22Rv1 (cell line): Measurements from ENCODE around the gene LSM7.

Experiments
- H3K27ac ChIP-seq: fragments of 450-650 bp; 2 replicates; pipeline ENCODE4 v1.5.1; 2017
- ZFX ChIP-seq: fragments of 450-650 bp; IDR thresholded peaks from 2 replicates; pipeline ENCODE4 v1.6.1; 2017; ENCODE audit warnings: antibody characterized with exemption, borderline replicate concordance
- TF ChIP-seq, protein P1 (sequence below): fragments of 450-650 bp; IDR thresholded peaks from 2 replicates; pipeline ENCODE4 v1.5.1; 2017; ENCODE audit warnings: mild to moderate bottlenecking

Gene LSM7

DNA sequence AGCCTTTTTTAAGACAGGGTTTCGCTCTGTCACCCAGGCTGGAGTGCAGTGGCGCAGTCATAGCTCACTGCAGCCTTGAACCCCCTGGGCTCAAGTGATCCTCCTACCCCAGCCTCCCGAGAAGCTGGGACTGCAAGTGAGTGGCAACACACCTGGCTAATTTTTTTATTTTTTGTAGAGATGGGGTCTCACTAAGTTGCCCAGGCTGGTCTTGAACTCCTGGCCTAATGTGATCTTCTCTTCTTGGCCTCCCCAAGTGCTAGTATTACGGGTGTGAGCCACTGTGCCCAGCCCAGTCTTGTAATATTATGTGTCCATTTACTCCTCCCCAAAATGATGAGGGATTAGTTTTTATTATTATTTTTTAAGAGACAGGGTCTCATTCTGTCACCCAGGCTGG is 17.3 kb downstream of the LSM7 start:
- TF ChIP-seq ZFX: no peak
- TF ChIP-seq, protein P1, sequence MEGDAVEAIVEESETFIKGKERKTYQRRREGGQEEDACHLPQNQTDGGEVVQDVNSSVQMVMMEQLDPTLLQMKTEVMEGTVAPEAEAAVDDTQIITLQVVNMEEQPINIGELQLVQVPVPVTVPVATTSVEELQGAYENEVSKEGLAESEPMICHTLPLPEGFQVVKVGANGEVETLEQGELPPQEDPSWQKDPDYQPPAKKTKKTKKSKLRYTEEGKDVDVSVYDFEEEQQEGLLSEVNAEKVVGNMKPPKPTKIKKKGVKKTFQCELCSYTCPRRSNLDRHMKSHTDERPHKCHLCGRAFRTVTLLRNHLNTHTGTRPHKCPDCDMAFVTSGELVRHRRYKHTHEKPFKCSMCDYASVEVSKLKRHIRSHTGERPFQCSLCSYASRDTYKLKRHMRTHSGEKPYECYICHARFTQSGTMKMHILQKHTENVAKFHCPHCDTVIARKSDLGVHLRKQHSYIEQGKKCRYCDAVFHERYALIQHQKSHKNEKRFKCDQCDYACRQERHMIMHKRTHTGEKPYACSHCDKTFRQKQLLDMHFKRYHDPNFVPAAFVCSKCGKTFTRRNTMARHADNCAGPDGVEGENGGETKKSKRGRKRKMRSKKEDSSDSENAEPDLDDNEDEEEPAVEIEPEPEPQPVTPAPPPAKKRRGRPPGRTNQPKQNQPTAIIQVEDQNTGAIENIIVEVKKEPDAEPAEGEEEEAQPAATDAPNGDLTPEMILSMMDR: no peak
- no peak overlapping the region for H3K27ac ChIP-seq

- no peak overlapping the region for H3K27ac ChIP-seq
- TF ChIP-seq, protein P1: no peak
- no peak for TF ChIP-seq ZFX
Observed at GRCh38 chr19:2309734-2310362, 18.5 kb downstream of the LSM7 start.

DNA sequence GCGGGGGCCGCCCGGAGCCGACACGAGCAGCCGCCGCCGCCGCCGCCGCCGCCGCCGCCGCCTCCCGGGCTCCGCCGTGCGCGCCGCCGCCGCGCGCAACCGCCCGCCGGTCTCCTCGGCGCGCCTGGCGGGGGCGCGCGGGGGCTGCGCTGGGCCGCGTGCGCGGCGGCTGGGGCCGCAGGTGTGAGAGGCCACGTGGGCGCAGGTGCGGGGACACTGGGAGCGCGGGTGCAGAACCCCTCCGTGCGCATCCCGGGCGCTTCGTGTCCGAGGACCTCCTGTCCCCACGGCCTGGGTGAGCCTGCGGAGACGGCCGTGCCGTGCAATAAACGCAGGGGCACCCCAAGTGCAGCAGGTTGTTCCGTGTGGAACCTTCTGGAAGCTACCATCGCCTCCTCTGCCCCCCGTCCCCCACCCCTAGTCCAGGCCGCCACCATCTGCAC is 20.3 kb downstream of the LSM7 start, which contains the start of gene LINGO3:
Gene LINGO3, minus strand, starts transcription at position 41 of the 443 bp plus-strand sequence. CDS start 16,378 bp downstream, outside the sequence.
- TF ChIP-seq, protein P1: no peak
- no peak for TF ChIP-seq ZFX
- H3K27ac ChIP-seq: no peak within 1 kb of the TSS

- TF ChIP-seq, protein P1: no peak
- TF ChIP-seq ZFX: no peak
- H3K27ac ChIP-seq: no peak overlapping the region
Observed at GRCh38 chr19:2307518-2308012, 20.8 kb downstream of the LSM7 start.

GRCh38 chr19:2306971-2307370 is 21.4 kb downstream of the LSM7 start:
- TF ChIP-seq, protein P1: no peak
- TF ChIP-seq ZFX: no peak
- H3K27ac ChIP-seq: no peak overlapping the region

- H3K27ac ChIP-seq: no peak overlapping the region
- TF ChIP-seq, protein P1: no peak
- no peak for TF ChIP-seq ZFX
Observed at GRCh38 chr19:2306281-2306806, 22.0 kb downstream of the LSM7 start.
